GM18870 (cell line): ENCODE data around the gene GDPD5.

Experiments used
- ATAC-seq: cut with Tn5 transposase; IDR thresholded peaks from one replicate; pipeline ENCODE4 v1.9.1; 2021; ENCODE audit warnings: moderate library complexity; ENCODE audit not compliant: unreplicated experiment

The GDPD5 gene

GRCh38 chr11:75495749-75496304, 29.9 kb downstream of the GDPD5 start:
- ATAC-seq: no peak

GRCh38 chr11:75493626-75494025, 32.1 kb downstream of the GDPD5 start:
- ATAC-seq: no peak

- ATAC-seq: no peak
Measured at GRCh38 chr11:75492181-75492820, 33.4 kb downstream of the GDPD5 start.

GRCh38 chr11:75491465-75491864, 34.3 kb downstream of the GDPD5 start:
- ATAC-seq: no peak

GRCh38 chr11:75490221-75491181, 35.2 kb downstream of the GDPD5 start:
- ATAC-seq: no peak

- ATAC-seq: no peak
Measured at GRCh38 chr11:75487365-75487764, 38.4 kb downstream of the GDPD5 start.

- ATAC-seq: no peak
Measured at GRCh38 chr11:75485742-75486141, 40.0 kb downstream of the GDPD5 start.

GRCh38 chr11:75482931-75483469, 42.7 kb downstream of the GDPD5 start:
- no peak for ATAC-seq

- ATAC-seq: no peak
Measured at GRCh38 chr11:75481922-75482606, 43.7 kb downstream of the GDPD5 start.

GRCh38 chr11:75481223-75481921, 44.4 kb downstream of the GDPD5 start:
- ATAC-seq: no peak

GRCh38 chr11:75480185-75481175, 45.3 kb downstream of the GDPD5 start:
- ATAC-seq: no peak

- ATAC-seq: no peak
Measured at GRCh38 chr11:75479597-75480145, 46.1 kb downstream of the GDPD5 start.

GRCh38 chr11:75478783-75479596, 46.8 kb downstream of the GDPD5 start:
- no peak for ATAC-seq

- ATAC-seq: no peak
Measured at GRCh38 chr11:75477614-75477935, 48.2 kb downstream of the GDPD5 start.

- ATAC-seq: no peak
Measured at GRCh38 chr11:75476739-75477613, 48.8 kb downstream of the GDPD5 start.

GRCh38 chr11:75475767-75476650, 49.7 kb downstream of the GDPD5 start:
- ATAC-seq: no peak
